ENCODE measurements around the gene ACBD4. TPM values are rescaled to one million over a fixed set of nuclear protein-coding genes. Genes with fewer than 3 reads are reported as not detected.

Gene ACBD4
- total and polyA plus RNA-seq, 2 of the 13 experiments (the other 11 are each of a cell fraction or from before 2014, with no cell fraction given): 16.1 to 26.9 TPM

DNA sequence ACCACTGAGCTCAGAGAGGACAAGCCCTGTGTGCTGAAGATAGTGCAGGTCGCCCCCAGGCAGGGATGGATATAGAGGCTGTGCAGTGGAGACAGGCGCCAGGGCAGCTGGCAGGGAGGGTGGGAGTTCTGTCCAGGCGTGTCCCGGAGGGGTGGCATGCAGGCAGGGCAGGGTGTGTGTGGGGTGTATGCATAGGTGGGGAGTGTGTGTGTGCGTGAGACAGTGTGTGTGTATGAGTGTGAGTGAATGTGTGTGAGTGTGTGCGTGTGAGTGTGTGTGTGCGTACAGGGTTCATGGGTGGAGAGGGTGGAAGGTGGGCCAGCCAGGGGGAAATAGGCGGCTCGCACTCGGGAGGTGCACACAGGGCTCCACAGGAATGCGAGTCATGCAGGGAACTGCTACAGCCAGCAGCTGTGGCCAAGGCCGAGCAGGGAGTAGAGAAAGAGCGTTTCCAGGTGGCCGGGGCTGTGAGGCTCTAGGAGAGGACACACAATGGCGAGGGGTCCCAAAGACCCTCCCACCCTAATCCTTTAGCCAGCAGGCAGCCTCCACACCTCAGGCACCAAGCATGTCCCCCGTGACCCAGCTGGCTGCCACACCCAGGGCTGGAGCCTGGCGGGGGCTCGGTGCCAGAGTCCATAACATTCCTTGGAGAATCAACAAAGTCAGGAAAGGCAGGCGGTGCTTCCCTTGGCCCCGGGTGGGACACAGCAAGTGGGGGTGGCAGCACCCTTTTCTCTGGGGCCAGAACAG, 7.8 kb upstream of the ACBD4 start (continued):
- TF ChIP-seq, protein P1, sequence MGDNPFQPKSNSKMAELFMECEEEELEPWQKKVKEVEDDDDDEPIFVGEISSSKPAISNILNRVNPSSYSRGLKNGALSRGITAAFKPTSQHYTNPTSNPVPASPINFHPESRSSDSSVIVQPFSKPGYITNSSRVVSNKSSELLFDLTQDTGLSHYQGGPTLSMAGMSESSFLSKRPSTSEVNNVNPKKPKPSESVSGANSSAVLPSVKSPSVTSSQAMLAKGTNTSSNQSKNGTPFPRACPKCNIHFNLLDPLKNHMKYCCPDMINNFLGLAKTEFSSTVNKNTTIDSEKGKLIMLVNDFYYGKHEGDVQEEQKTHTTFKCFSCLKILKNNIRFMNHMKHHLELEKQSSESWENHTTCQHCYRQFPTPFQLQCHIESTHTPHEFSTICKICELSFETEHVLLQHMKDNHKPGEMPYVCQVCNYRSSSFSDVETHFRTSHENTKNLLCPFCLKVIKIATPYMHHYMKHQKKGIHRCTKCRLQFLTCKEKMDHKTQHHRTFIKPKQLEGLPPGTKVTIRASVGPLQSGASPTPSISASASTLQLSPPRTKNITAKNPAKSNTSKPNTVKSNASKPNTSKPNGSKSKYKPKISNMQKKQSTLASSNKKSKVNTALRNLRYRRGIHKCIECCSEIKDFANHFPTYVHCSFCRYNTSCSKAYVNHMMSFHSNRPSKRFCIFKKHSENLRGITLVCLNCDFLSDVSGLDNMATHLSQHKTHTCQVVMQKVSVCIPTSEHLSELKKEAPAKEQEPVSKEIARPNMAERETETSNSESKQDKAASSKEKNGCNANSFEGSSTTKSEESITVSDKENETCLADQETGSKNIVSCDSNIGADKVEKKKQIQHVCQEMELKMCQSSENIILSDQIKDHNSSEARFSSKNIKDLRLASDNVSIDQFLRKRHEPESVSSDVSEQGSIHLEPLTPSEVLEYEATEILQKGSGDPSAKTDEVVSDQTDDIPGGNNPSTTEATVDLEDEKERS (CRISPR knock-in tag; IDR thresholded peaks at IDR 0.05): no peak
- TF ChIP-seq, protein P2, sequence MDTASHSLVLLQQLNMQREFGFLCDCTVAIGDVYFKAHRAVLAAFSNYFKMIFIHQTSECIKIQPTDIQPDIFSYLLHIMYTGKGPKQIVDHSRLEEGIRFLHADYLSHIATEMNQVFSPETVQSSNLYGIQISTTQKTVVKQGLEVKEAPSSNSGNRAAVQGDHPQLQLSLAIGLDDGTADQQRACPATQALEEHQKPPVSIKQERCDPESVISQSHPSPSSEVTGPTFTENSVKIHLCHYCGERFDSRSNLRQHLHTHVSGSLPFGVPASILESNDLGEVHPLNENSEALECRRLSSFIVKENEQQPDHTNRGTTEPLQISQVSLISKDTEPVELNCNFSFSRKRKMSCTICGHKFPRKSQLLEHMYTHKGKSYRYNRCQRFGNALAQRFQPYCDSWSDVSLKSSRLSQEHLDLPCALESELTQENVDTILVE (CRISPR knock-in tag; IDR thresholded peaks at IDR 0.05): no peak
- TF ChIP-seq STAT6 (CRISPR knock-in tag; IDR thresholded peaks at IDR 0.05; ENCODE audit: borderline replicate concordance): no peak
- TF ChIP-seq SMAD9 (CRISPR knock-in tag; IDR thresholded peaks at IDR 0.05): no peak; the same call in 1 of the 2 replicates
- no peak for TF ChIP-seq ZNF776 (CRISPR knock-in tag; IDR thresholded peaks at IDR 0.05)
- TF ChIP-seq, protein P3, sequence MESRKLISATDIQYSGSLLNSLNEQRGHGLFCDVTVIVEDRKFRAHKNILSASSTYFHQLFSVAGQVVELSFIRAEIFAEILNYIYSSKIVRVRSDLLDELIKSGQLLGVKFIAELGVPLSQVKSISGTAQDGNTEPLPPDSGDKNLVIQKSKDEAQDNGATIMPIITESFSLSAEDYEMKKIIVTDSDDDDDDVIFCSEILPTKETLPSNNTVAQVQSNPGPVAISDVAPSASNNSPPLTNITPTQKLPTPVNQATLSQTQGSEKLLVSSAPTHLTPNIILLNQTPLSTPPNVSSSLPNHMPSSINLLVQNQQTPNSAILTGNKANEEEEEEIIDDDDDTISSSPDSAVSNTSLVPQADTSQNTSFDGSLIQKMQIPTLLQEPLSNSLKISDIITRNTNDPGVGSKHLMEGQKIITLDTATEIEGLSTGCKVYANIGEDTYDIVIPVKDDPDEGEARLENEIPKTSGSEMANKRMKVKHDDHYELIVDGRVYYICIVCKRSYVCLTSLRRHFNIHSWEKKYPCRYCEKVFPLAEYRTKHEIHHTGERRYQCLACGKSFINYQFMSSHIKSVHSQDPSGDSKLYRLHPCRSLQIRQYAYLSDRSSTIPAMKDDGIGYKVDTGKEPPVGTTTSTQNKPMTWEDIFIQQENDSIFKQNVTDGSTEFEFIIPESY (CRISPR knock-in tag; IDR thresholded peaks at IDR 0.05): peak; percentile 10; the same call in 1 of the 2 replicates
- no peak for TF ChIP-seq KLF11 (CRISPR knock-in tag; IDR thresholded peaks at IDR 0.05)
- TF ChIP-seq, protein P4, sequence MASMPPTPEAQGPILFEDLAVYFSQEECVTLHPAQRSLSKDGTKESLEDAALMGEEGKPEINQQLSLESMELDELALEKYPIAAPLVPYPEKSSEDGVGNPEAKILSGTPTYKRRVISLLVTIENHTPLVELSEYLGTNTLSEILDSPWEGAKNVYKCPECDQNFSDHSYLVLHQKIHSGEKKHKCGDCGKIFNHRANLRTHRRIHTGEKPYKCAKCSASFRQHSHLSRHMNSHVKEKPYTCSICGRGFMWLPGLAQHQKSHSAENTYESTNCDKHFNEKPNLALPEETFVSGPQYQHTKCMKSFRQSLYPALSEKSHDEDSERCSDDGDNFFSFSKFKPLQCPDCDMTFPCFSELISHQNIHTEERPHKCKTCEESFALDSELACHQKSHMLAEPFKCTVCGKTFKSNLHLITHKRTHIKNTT (CRISPR knock-in tag; IDR thresholded peaks at IDR 0.05): no peak
- TF ChIP-seq, protein P5, sequence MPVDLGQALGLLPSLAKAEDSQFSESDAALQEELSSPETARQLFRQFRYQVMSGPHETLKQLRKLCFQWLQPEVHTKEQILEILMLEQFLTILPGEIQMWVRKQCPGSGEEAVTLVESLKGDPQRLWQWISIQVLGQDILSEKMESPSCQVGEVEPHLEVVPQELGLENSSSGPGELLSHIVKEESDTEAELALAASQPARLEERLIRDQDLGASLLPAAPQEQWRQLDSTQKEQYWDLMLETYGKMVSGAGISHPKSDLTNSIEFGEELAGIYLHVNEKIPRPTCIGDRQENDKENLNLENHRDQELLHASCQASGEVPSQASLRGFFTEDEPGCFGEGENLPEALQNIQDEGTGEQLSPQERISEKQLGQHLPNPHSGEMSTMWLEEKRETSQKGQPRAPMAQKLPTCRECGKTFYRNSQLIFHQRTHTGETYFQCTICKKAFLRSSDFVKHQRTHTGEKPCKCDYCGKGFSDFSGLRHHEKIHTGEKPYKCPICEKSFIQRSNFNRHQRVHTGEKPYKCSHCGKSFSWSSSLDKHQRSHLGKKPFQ (CRISPR knock-in tag; IDR thresholded peaks at IDR 0.05; ENCODE audit: insufficient replicate concordance): no peak
- TF ChIP-seq ZNF552 (CRISPR knock-in tag; IDR thresholded peaks at IDR 0.05; ENCODE audit: borderline replicate concordance): 0 out of 2 replicates have a peak, but pooled peaks have one; percentile 72
- no peak for TF ChIP-seq ZKSCAN1 (IDR thresholded peaks at IDR 0.05; ENCODE audit: low read length)
- no peak for TF ChIP-seq ZNF3 (CRISPR knock-in tag; IDR thresholded peaks at IDR 0.05)
- TF ChIP-seq, protein P6, sequence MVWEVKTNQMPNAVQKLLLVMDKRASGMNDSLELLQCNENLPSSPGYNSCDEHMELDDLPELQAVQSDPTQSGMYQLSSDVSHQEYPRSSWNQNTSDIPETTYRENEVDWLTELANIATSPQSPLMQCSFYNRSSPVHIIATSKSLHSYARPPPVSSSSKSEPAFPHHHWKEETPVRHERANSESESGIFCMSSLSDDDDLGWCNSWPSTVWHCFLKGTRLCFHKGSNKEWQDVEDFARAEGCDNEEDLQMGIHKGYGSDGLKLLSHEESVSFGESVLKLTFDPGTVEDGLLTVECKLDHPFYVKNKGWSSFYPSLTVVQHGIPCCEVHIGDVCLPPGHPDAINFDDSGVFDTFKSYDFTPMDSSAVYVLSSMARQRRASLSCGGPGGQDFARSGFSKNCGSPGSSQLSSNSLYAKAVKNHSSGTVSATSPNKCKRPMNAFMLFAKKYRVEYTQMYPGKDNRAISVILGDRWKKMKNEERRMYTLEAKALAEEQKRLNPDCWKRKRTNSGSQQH (CRISPR knock-in tag; IDR thresholded peaks at IDR 0.05; ENCODE audit: low read depth): no peak
- no peak for TF ChIP-seq ZNF30 (CRISPR knock-in tag; IDR thresholded peaks at IDR 0.05)
- TF ChIP-seq RBAK (CRISPR knock-in tag; IDR thresholded peaks at IDR 0.05): no peak
